ENCODE results near the gene MID1.

MID1 gene

DNA sequence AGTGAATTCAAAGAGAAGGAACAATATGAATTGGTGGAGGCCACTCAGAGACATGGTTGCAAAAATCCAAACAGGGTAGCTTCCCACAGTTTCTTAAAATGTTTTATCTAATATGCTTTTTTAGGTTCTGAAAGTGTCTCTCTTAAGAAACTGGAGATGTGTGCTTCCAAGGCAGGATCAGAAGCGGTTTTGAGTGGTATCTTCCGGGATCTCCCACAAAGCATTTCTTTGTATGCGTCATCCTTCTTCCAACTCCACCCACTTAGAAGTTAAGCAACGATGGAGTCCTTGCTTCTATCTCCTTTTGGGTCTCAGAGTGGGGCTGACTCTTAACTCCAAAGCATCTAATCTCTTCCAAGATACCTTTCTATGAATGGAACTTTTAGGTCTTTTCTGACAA, 196.7 kb downstream of the MID1 start:
- no peak for DNase-seq

DNA sequence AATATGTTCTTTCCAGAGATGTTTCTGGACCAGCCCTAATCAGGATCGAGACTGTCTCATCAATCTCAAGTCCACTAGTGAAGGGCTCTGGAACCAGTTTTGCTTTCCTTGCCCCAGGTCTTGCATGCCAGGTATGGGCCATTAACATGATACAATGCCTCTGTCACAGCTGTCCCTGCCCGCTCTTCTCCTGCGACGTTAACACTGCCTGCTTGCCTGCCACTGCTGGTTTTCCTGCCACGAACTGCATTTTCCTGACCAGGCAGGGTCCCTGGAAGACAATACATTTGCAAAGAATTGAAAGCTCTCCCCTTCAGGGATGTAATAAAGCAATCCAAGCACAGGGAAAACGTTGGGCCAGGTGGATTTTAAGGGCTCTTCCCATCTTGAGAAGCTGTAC, 200.3 kb downstream of the MID1 start:
- no peak for DNase-seq

DNA sequence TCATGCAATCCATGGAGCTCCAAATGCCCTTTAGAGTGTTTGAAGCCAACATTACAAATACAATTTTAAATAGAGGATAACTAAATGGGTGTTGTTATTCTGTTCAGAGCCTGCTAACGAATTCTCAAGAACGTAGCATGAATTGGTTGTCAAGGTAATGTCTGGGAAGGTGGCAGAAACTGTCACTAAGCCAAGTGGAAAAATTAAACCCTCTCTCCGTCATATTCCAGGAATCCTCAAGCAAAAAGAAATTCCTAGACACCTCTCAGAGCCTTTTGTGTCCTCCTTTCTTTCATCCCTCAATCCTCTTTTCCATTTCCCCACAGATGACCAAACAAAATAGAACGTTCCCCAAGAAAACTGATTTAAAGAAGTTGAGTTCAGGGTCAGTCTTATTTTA, 204.0 kb downstream of the MID1 start:
- no peak for DNase-seq

DNA sequence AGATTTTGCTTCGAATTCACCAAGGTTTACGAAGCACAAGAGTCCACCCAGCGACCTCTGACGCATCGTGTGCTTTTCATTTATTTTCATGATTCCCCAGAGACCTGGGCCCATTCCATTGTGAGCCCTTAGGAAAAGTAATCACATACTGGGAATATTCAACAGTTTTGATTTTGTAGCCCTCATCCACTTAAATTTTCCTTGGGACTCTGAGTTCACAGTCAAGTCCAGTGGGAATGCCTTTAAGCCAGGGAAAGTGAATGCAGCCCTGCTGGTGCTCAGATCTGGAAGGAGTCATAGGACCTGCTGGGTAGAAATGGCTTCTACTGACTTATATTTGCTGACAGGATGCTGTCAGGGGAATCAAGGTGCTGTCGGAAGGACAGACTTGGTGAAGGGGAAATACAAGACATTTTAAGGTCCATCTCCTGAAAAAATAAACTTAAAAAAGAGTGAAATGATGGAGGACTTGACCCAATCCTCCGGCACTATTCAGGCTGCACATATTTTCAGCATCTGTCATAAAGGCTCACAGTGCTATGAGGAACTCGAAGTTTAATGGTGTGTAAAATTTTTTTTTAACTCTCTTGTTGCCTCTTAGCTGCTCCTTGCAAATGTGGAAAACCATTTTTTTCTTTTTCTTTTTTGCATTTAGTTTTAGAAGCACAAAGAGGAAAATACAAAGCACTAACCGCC, 204.9 kb downstream of the MID1 start:
- DNase-seq, result no peak

DNA sequence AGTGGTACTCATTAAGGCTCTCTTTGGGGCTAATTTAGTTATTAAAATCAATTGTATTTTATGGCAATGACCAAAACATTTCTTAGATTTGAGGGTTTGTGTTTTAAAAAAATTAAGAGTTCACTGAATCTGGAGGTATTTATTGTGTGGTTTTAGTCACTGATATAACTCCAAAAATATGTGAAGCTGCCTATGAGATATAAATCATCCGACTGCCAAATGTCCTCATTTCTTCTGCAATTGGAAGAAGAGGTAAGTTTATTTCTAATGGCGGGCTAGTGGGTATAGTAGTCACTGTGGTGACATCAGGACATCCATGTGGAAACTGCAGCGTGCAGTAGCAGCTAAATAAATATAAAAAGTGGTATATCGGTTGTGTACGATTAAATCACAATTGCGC, 205.5 kb downstream of the MID1 start:
- no peak for DNase-seq

DNA sequence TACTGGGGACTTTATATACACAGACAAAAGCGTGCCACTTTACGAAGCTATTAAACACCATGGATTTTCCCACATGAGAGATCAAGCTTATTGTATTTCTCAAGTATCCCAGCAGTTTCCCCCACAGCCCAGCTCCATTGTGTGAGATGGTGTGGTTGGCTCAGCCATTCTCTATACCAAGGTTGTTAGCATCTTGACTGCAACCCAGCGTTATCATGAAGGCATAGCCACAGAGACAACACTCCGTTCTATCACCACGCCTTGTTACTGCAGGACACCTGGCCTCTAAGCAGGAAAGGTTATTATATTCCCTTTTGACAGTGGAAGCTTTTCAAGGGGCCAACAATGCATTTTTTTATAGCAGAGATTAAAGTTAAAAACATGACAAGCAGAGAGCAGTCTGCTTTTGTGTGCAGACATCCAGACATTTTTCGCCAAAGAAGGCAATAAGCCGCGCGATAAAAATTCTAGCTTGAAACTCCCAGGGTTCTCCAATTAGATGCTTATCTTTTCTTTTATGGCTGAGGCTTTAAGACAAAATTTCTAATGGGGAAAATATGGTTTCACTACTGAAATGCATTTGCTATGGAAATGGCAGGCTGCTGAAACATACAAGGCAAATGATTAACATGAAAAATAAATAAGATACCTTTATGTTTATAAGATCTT, 206.1 kb downstream of the MID1 start:
- DNase-seq, result no peak

DNA sequence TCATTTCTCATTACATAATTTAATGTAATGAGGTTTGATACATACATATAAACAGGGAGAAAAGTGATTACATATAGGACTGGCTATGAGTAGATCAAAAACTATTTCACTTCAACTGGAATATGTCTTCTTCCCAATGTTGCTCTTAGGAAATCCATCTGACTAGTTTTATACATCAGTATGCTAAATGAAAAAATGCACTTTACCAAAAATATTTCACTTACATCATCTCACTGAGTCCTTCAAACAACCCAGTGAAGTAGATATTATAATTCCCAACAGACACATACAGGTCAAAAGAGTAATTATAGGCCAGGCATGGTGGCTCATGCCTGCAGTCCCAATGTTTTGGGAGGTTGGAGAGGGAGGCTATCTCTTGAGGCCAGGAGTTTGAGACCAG, 215.9 kb downstream of the MID1 start:
- no peak for DNase-seq

DNA sequence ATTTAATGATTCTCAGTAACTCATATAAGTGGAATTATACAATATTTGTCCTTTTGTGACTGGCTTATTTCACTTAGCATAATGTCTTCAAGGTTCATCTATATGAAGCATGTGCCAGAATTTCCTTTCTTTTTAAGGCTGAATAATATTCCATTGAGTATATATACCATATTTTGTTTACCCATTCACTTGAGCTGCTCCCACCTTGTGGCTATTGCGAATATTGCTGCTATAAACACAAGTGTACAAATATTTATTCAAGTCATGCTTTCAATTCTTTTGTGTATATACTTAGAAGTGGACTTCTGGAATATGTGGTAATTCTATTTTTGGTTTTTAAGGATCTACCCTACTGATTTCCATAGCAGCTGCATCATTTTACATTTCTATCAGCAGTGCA, 219.1 kb downstream of the MID1 start:
- DNase-seq, result no peak

DNA sequence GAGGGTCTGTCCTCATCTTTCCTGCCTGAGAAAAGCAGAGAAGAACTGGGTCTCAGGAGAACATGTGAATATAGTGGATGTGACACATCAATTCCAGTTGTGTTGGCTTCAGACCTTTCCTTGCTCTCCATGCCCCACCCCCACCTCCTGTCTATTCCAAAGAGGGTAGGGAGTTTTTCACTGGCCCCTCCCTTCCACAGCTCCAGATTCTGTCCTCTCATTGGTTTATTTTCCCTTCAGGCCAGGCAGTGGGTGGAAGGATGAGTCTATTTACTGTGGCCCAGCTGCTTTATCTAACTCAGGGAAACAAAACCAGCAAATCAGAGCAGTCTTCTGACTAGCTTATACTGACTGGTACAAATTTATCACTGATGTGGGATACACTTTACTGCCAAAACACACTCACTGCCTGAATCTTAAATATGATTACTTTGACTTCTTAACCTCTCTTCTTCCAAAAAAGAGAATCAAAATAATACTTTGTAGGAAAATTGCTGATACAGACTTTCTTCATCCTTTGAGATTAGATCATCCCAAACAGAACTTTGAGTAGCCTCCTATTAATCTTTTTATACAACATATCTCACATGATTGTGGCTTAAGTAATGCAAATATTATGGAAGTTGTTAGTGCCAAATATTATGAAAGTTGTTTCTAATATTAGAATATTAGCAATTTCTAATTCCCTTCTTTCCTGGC, 221.2 kb downstream of the MID1 start:
- no peak for DNase-seq

DNA sequence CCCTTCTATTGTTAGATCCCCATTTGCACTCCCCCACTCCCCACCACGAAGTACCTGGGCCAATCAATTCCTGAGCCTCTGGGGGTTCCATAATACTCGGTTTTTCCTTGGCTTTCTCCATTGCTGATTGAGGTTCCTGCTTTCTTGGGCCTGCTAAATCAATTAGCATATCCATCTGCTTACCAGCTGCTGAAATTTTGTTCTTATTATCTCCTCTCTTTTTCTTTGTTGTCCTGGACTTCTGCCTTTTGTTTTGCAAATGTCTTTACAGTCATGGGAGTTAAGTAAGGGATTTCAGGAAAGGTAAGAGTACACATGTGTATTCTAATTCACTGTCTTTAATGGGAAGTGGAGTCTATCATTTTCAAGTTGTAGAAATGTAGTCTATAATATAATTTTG, 222.2 kb downstream of the MID1 start:
- DNase-seq, result no peak

DNA sequence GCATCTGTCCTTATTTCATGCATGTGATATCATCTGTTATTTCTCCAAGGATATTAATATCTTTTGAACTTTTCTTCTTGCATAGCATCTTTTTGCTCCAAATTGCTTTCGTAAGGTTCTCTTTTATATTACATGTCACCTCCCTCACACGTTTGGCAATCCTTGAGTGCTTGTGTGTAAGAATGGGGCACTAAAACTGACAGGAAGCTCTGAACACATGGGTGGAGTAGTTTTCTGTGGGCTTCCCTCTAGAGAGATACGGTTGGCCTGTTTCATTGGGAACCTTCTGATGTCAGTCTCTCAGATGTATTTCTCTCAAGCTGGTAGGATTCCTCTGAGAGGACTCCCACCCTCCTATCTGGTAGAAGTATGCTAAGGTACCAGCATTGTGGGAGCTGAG, 223.0 kb downstream of the MID1 start:
- no peak for DNase-seq

DNA sequence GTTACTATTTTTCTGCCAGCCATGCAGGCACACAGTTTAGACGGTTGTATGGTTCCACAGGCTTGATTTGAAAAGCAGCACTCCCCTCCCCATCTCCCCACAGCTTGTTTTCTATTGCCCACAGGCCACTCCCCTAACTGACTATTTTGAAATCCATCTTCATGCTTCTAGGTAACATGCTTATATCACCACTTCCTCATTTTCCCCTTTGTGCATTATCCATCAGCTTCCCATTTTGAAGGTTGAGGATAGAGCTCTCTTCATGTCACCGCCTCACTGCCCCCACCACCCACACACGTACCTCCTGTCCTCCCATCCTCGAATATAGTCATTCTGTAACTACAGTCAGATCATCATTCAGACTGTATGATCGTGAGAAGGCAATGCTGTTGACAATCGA, 224.7 kb downstream of the MID1 start:
- DNase-seq, result no peak

Data from GOT3 (cell line).